Measurements from ENCODE around the gene TTC33.

Gene TTC33

DNA sequence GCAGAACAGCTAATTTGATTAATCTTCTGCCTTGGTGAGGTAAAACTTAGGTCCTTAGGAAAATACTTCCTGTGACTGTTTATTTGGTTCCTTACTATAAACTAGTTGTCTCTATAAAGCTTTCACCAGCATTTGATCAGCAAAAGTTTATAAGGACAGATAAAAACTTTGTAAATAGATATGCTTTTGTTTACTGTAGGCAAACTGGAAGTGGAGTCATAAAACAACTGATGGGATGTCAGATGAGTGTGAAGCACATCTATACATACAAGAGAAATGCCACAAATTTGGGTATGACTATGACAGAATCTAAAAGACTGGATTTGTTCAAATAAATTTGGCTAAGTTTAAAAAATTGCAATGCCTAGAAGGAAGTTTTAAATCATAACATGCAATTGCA lies 70.6 kb downstream of the TTC33 start:
- Histone ChIP-seq H3K14ac (ENCODE audit: low read length) (no peak overlapping the region), H2AFZ (ENCODE audit: insufficient read depth, low read length, poor library complexity) (no peak overlapping the region), H3K9me3 (ENCODE audit: insufficient read depth, low read depth, low read length) (peaks cover 11% of the 10 kb centered on the region), H2BK120ac (ENCODE audit: insufficient read depth, low read length, poor library complexity) (no peak overlapping the region), H4K8ac (ENCODE audit: low read depth, low read length) (no peak overlapping the region), H3K18ac (ENCODE audit: low read length) (no peak overlapping the region), H2BK12ac (ENCODE audit: low read length) (no peak overlapping the region), H2BK5ac (ENCODE audit: low read depth, low read length, poor library complexity) (no peak overlapping the region), H3K4me3 (ENCODE audit: low read depth, low read length) (no peak overlapping the region), H4K12ac (ENCODE audit: low read depth, low read length) (no peak overlapping the region), H3K9ac (ENCODE audit: low read length) (no peak overlapping the region), H3K27me3 (ENCODE audit: insufficient read depth, low read length) (peaks cover 23% of the 10 kb centered on the region), H2AK5ac (ENCODE audit: low read length) (no peak overlapping the region), H3K23ac (ENCODE audit: low read length) (no peak overlapping the region), H3K4me1 (ENCODE audit: control insufficient read depth in 1 of 2, insufficient read depth in 2 of 2, low read length in 2 of 2) (peaks cover 10 to 14% of the 10 kb centered on the region in 2 experiments), H3K27ac (ENCODE audit: low read depth, low read length) (no peak overlapping the region), H3K36me3 (ENCODE audit: control insufficient read depth in 1 of 2, insufficient read depth in 2 of 2, low read length in 2 of 2) (no peaks in the 10 kb centered on the region), H4K91ac (ENCODE audit: low read depth, low read length) (no peak overlapping the region), H3K4ac (ENCODE audit: low read depth, low read length) (no peak overlapping the region), H3K4me2 (ENCODE audit: low read length) (no peak overlapping the region), H3K79me1 (ENCODE audit: low read length) (no peaks in the 10 kb centered on the region), H3K79me2 (ENCODE audit: control insufficient read depth, insufficient read depth, low read length, poor library complexity) (no peaks in the 10 kb centered on the region)
- DNase-seq: no peak

DNA sequence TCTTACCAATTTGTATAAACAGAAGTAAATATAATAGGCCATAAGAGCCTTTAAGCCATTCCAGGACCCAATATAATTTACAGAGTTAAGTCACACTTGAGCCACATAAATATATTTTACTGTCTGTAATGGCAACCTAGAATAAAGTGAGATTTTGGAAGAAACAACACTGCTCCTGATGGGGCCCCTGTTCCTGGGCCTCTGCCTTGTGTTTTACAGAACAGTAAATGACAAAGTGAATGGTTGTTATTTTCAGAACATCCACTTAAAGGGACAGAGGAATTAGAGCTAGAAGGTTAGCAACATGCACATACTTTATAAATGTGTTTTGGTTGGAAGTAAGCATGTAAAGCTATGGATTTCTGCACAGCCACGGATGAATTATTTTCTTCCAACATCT lies 72.5 kb downstream of the TTC33 start:
- no peak overlapping the region for H2BK12ac ChIP-seq (ENCODE audit: low read length)

DNA sequence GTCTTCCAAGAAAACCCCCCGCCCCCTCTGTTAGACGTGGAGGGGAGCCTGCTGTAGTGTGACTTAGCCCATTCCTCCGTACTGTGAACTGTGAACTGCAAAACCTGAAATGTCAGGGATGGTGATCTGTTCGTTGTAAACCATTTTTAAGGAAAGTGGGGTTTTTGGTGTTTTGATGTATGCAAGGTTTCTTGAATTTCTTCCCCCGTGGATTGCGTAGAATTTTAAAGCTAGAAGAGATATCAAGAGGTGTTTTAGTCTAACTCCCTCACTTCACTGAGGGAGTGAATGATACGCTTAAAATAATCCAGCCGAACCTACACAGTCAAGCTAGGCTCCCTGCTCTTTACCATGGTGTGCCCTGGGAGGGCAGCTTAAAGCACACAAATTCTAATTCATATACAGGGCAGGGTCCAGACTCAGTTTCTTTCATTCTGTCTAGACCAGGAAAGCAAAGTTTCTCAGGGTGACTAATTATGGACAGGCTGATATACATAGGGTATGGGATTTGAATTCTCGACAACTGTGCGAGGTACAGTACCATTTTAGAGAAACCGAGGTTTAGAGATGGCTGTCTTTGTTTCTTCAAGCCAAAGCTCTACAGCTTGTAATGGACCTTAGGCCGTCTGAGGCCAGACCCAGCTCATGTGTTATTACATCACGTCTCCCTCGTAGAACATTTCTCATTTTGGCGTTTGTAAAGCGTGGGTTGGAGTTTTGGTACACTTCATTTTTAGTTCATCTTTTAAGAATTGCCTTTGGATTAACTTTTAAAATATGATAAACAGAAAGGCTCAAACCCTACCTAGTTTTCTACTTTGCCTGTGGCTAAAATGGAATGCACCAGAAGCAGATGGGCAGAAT lies 73.4 kb downstream of the TTC33 start:
- no peak overlapping the region for H2BK120ac ChIP-seq (ENCODE audit: insufficient read depth, low read length, poor library complexity)
- H4K12ac ChIP-seq (ENCODE audit: low read depth, low read length): no peak overlapping the region
- H3K27ac ChIP-seq (ENCODE audit: low read depth, low read length): no peak overlapping the region
- H3K4me2 ChIP-seq (ENCODE audit: low read length): no peak overlapping the region
- no peak overlapping the region for H3K9ac ChIP-seq (ENCODE audit: low read length)
- peaks cover 2% of the 10 kb centered on the region for H3K79me1 ChIP-seq (ENCODE audit: low read length)
- H3K27me3 ChIP-seq (ENCODE audit: insufficient read depth, low read length): peaks cover 25% of the 10 kb centered on the region
- no peaks in the 10 kb centered on the region for H3K36me3 ChIP-seq (ENCODE audit: control insufficient read depth in 1 of 2, insufficient read depth in 2 of 2, low read length in 2 of 2)
- no peak overlapping the region for H2BK5ac ChIP-seq (ENCODE audit: low read depth, low read length, poor library complexity)
- H4K8ac ChIP-seq (ENCODE audit: low read depth, low read length): no peak overlapping the region
- H3K23ac ChIP-seq (ENCODE audit: low read length): no peak overlapping the region
- no peak overlapping the region for H3K14ac ChIP-seq (ENCODE audit: low read length)
- H3K4me1 ChIP-seq (ENCODE audit: control insufficient read depth in 1 of 2, insufficient read depth in 2 of 2, low read length in 2 of 2): peaks cover 10 to 20% of the 10 kb centered on the region in 2 experiments
- no peak overlapping the region for H3K4ac ChIP-seq (ENCODE audit: low read depth, low read length)
- H3K4me3 ChIP-seq (ENCODE audit: low read depth, low read length): no peak overlapping the region
- H2AK5ac ChIP-seq (ENCODE audit: low read length): no peak overlapping the region
- no peak overlapping the region for H3K18ac ChIP-seq (ENCODE audit: low read length)
- no CpG with 5 or more reads among the region's 16 CpGs for WGBS (ENCODE audit: extremely low coverage, insufficient coverage, insufficient read length)
- H2AFZ ChIP-seq (ENCODE audit: insufficient read depth, low read length, poor library complexity): no peak overlapping the region
- no peak overlapping the region for H4K91ac ChIP-seq (ENCODE audit: low read depth, low read length)
- no peak for DNase-seq
- H3K9me3 ChIP-seq (ENCODE audit: insufficient read depth, low read depth, low read length): peaks cover 11% of the 10 kb centered on the region
- no peaks in the 10 kb centered on the region for H3K79me2 ChIP-seq (ENCODE audit: control insufficient read depth, insufficient read depth, low read length, poor library complexity)
- H2BK12ac ChIP-seq (ENCODE audit: low read length): no peak overlapping the region

More for the DNA sequence above, 72.5 kb downstream of the TTC33 start:
- WGBS (ENCODE audit: extremely low coverage, insufficient coverage, insufficient read length): no CpG with 5 or more reads among the region's 1 CpG
- Histone ChIP-seq H4K12ac (ENCODE audit: low read depth, low read length) (no peak overlapping the region), H2BK5ac (ENCODE audit: low read depth, low read length, poor library complexity) (no peak overlapping the region), H3K79me2 (ENCODE audit: control insufficient read depth, insufficient read depth, low read length, poor library complexity) (no peaks in the 10 kb centered on the region), H4K8ac (ENCODE audit: low read depth, low read length) (no peak overlapping the region), H3K4me3 (ENCODE audit: low read depth, low read length) (no peak overlapping the region), H3K18ac (ENCODE audit: low read length) (no peak overlapping the region), H3K79me1 (ENCODE audit: low read length) (peaks cover 2% of the 10 kb centered on the region), H4K91ac (ENCODE audit: low read depth, low read length) (no peak overlapping the region), H2AFZ (ENCODE audit: insufficient read depth, low read length, poor library complexity) (no peak overlapping the region), H3K27ac (ENCODE audit: low read depth, low read length) (no peak overlapping the region), H3K4me1 (ENCODE audit: control insufficient read depth in 1 of 2, insufficient read depth in 2 of 2, low read length in 2 of 2) (peaks cover 10 to 20% of the 10 kb centered on the region in 2 experiments), H3K27me3 (ENCODE audit: insufficient read depth, low read length) (peaks cover 25% of the 10 kb centered on the region), H3K36me3 (ENCODE audit: control insufficient read depth in 1 of 2, insufficient read depth in 2 of 2, low read length in 2 of 2) (no peaks in the 10 kb centered on the region), H3K9ac (ENCODE audit: low read length) (no peak overlapping the region), H3K23ac (ENCODE audit: low read length) (no peak overlapping the region), H3K4ac (ENCODE audit: low read depth, low read length) (no peak overlapping the region), H3K9me3 (ENCODE audit: insufficient read depth, low read depth, low read length) (peaks cover 11% of the 10 kb centered on the region), H2BK120ac (ENCODE audit: insufficient read depth, low read length, poor library complexity) (no peak overlapping the region), H3K14ac (ENCODE audit: low read length) (no peak overlapping the region), H3K4me2 (ENCODE audit: low read length) (no peak overlapping the region), H2AK5ac (ENCODE audit: low read length) (no peak overlapping the region)
- DNase-seq: no peak

DNA sequence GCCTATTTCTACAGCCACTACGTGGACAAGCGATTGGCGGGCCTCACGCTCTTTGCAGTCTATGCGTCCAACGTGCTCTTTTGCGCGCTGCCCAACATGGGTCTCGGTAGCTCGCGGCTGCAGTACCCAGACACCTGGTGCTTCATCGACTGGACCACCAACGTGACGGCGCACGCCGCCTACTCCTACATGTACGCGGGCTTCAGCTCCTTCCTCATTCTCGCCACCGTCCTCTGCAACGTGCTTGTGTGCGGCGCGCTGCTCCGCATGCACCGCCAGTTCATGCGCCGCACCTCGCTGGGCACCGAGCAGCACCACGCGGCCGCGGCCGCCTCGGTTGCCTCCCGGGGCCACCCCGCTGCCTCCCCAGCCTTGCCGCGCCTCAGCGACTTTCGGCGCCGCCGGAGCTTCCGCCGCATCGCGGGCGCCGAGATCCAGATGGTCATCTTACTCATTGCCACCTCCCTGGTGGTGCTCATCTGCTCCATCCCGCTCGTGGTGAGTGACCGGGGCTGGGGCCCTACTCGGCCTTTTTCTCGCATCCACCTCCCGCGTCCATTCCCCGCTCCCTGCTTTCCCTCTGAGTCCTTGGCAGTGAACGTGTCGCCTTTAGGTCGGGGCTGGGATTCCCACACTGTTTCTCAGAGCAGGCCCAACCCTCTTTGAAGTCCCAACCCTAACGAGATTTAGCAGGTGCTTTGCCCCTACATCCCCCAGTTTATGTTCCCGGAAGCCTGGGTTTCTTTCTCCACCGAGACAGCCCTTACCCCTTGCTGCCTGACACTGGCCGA lies 74.2 kb downstream of the TTC33 start:
- H3K18ac ChIP-seq (ENCODE audit: low read length): no peak overlapping the region
- H2BK120ac ChIP-seq (ENCODE audit: insufficient read depth, low read length, poor library complexity): no peak overlapping the region
- H3K79me1 ChIP-seq (ENCODE audit: low read length): peaks cover 2% of the 10 kb centered on the region
- no peak overlapping the region for H2AFZ ChIP-seq (ENCODE audit: insufficient read depth, low read length, poor library complexity)
- no peaks in the 10 kb centered on the region for H3K79me2 ChIP-seq (ENCODE audit: control insufficient read depth, insufficient read depth, low read length, poor library complexity)
- H4K12ac ChIP-seq (ENCODE audit: low read depth, low read length): no peak overlapping the region
- no peak overlapping the region for H3K9ac ChIP-seq (ENCODE audit: low read length)
- no peak overlapping the region for H2BK12ac ChIP-seq (ENCODE audit: low read length)
- peak overlapping the region; percentile 64 for H3K4me2 ChIP-seq (ENCODE audit: low read length)
- H3K27me3 ChIP-seq (ENCODE audit: insufficient read depth, low read length): peaks cover 25% of the 10 kb centered on the region
- peaks cover 10 to 20% of the 10 kb centered on the region in 2 experiments for H3K4me1 ChIP-seq (ENCODE audit: control insufficient read depth in 1 of 2, insufficient read depth in 2 of 2, low read length in 2 of 2)
- peaks cover 11% of the 10 kb centered on the region for H3K9me3 ChIP-seq (ENCODE audit: insufficient read depth, low read depth, low read length)
- no peak overlapping the region for H2AK5ac ChIP-seq (ENCODE audit: low read length)
- no CpG with 5 or more reads among the region's 67 CpGs for WGBS (ENCODE audit: extremely low coverage, insufficient coverage, insufficient read length)
- no peaks in the 10 kb centered on the region for H3K36me3 ChIP-seq (ENCODE audit: control insufficient read depth in 1 of 2, insufficient read depth in 2 of 2, low read length in 2 of 2)
- H3K27ac ChIP-seq (ENCODE audit: low read depth, low read length): no peak overlapping the region
- H3K14ac ChIP-seq (ENCODE audit: low read length): no peak overlapping the region
- H4K8ac ChIP-seq (ENCODE audit: low read depth, low read length): no peak overlapping the region
- H4K91ac ChIP-seq (ENCODE audit: low read depth, low read length): no peak overlapping the region
- H3K23ac ChIP-seq (ENCODE audit: low read length): peak overlapping the region; percentile 5
- H2BK5ac ChIP-seq (ENCODE audit: low read depth, low read length, poor library complexity): no peak overlapping the region
- no peak overlapping the region for H3K4ac ChIP-seq (ENCODE audit: low read depth, low read length)
- DNase-seq: no peak
- peak overlapping the region; percentile 38 for H3K4me3 ChIP-seq (ENCODE audit: low read depth, low read length)

Measured in trophoblast cell (in vitro differentiated cells and primary cell).